Sciatic nerve (tissue), 2 donors: ENCODE results near the gene FPR1. TPM values are rescaled to one million over a fixed set of nuclear protein-coding genes. Genes with fewer than 3 reads are reported as not detected.
"Not testable (repeated sequence)": the region's sequence is repeated elsewhere in the genome, so short reads cannot be mapped to it uniquely, and the experiment has no call there.

Experiments
- ATAC-seq: fragments of 200-7000 bp; cut with Tn5 transposase; one replicate; pipeline ENCODE4 v1.9.1; 2020; ENCODE audit warnings: mild to moderate bottlenecking, moderate library complexity
- DNase-seq: peaks from one replicate; pipeline ENCODE4 v3.0.0-alpha.2; 2020; ENCODE audit warnings: low spot score
- intact Hi-C: fragments of 100-400 bp; cut with DNase I; formaldehyde crosslinking; loops from one replicate; pipeline ENCODE4 v1.14.2; 2022
- total RNA-seq: library from RNA; stranded (reverse); fragmentation: NEBNext Ultra II Directional; extraction: Animal tissue kit (Norgen Biotek cat#: 25700); gene quantifications from one replicate; pipeline ENCODE4 v1.2.1, GENCODE V29; 2021
- donor health status: DM: no; HTN: no; CAD: no.
- donor health status: DM: no; HTN: no; CAD: no.

FPR1 gene
- total RNA-seq, 1 donor from 2014 or later: 15.5 TPM

DNA sequence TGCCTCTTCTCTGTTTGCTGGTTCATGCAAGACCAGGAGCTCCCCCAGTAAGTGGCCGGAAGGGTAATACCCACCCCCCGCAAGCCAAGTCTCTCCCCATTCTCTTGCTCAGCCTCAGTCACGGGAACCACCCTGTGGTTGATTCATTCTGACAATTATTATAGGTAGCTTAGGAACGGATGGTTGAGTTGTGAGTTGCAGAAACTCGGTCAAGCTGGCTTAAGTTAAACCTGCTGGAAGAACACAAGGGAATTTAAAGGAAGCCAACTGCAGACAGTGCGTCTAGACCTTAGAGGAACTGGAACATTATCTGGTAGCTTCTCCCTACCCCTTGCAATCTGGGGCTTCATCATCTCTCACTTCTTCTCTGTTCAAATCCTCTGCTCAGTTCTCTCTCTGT, 8.9 kb downstream of the FPR1 start:
- intact Hi-C loops: no loop called here
- ATAC-seq: no peak

DNA sequence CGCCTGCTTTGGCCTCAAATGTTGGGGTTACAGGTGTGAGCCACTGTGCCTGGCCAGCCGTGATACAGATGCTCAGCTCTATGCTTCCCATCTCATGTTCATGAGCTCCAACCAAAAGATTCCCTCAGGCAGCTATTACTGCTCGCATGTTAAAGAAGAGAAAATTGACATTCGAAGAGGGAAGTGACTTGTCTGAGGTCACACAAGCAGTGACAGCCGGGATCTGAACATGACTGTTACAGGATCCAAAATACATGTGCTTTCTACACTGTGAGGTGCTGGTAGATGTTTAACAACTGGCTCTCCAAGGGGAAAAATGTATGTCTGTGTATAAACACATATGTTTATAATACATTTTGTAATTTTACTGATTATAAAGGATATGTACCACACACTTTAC, 11.3 kb downstream of the FPR1 start:
- ATAC-seq: no peak
- DNase-seq: no peak
- intact Hi-C loops: no loop called here

More for the DNA sequence above, 8.9 kb downstream of the FPR1 start:
- DNase-seq: no peak

- no peak for ATAC-seq
- no peak for DNase-seq
- intact Hi-C loops: no loop called here
Measured at GRCh38 chr19:51739466-51740213, 12.0 kb downstream of the FPR1 start.

DNA sequence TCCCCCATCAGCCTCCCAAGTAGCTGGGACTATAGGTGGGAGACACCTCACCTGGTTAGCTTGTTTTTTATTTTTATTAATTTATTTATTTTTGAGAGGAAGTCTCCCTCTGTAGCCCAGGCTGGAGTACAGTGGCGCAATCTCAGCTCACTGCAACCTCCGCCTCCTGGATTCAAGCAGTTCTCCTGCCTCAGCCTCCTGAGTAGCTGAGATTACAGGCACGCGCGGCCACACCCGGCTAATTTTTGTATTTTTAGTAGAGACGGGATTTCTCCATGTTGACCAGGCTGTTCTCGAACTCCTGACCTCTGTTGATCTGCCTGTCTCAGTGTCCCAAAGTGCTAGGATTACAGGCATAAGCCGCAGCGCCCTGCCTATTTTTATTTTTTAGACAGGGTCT, 13.2 kb downstream of the FPR1 start:
- DNase-seq, ATAC-seq, intact Hi-C loops: not testable (repeated sequence)

DNA sequence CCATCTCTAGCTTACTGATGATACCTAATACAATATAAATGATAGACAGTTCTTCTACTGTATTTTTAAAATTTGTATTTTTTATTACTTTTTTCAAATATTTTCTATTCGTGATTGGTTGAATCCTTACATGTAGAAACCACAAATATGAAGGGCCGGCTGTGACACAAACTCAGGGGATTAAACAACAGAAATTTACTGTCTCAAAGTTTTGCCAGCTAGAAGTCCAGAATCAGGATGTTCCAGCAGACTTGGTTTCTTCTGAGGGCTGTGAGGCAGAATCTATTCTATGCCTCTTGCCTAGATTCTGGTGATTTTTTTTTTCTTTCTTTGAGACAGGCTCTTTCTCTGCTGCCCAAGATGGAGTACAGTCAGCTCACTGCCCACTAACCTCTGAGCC, 13.8 kb downstream of the FPR1 start:
- ATAC-seq (no peak), DNase-seq (no peak)
- intact Hi-C loops: no loop called here

- DNase-seq (no peak), ATAC-seq (no peak)
- intact Hi-C loops: no loop called here
Measured at GRCh38 chr19:51737389-51737788, 14.3 kb downstream of the FPR1 start.

- ATAC-seq: peak; percentile 85
- peak; percentile 62 for DNase-seq
- intact Hi-C loops: no loop called here
Measured at GRCh38 chr19:51735759-51736449, 15.8 kb downstream of the FPR1 start.

GRCh38 chr19:51733742-51734522, 17.7 kb downstream of the FPR1 start:
- ATAC-seq (no peak), DNase-seq (no peak)
- intact Hi-C loops: no loop called here

GRCh38 chr19:51729781-51730180, 21.9 kb downstream of the FPR1 start:
- no peak for ATAC-seq

DNA sequence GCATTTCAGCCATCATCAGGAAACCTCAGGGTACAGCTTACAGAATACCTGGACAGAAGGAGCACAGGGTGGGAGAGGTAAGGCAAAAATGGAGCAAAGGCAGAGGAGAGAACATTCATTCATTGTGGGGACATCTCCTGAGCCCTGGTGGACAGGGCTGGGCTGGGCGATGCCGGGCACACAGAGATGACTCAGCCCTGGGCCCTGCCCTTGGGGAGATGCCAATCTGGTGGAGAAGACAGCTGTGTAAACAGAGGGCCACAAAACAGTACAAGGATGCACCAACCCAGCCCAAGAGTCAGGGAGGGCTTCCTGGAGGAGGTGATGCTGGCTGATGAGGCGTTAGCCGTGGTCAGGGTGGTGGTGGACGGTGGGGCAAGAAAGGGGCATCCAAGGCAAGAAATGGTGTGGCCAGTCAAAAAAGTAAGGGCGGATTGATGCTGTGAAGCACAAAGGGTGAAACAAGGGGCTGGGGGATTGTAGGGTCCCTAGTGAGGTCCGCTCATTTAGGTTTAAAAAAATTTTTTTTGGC, 24.3 kb downstream of the FPR1 start:
- ATAC-seq (no peak), DNase-seq (no peak)
- intact Hi-C loops: no loop called here

More at GRCh38 chr19:51729781-51730180, 21.9 kb downstream of the FPR1 start:
- intact Hi-C loops: no loop called here
- no peak for DNase-seq

DNA sequence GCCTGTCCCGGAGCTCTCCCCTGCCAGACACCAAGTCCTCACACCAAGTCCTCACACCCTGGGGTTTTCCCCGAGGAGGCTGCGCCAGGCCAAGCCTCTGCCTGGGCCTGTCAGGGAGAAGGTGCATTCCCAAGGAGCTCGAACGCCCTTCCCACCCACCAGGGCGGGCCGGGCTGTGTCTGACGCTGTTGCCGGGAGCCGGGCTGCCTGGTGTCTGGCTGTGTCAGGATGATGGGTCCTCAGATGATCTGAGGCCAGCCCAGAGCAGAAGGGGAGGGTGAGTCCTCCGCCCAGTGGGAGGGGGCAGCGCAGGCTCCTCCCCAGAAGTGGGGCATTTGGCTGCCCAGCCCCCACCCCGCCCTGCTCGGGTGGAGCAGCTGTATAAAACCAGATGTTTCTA, 25.6 kb downstream of the FPR1 start:
- no peak for DNase-seq
- peak; percentile 91 for ATAC-seq
- intact Hi-C loops: no loop called here

DNA sequence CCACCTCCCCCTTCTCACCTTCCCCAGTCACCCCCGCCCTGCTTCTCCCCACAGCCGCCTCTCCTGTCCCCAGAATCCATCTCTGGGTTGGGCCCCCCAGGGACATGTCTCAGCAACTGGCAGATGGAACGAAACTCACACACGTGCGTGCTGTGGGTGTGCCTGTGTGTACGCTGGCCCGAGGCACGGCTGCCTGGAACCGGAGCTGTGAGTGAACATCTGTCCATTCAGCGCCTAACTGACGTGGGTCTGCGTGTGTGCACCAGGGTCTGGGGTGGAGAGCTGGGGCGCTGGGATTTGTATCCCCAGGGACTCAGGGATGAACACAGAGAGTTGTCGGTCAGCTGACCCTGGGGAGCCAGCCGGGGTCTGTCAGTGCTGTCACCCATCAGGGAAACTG, 27.1 kb downstream of the FPR1 start:
- DNase-seq (no peak), ATAC-seq (peak; percentile 62)
- intact Hi-C loops: no loop called here

DNA sequence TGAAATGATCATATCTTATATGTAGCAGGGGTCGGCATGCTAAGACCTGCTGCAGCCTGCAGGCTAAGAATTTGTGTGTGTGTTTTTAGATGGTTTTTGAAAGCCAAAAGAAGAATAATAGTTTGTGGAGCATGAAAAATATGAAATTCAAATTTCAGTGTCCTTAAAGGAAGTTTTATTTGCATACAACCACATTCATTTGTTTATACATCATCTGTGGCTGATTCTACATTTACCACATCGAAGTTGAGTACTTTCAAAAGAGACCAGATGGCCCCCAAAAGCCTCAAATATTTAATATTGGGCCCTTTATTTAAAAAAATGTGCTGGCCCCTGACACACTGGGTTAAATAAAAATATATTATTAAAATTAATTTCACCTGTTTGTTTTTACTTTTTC, 29.2 kb downstream of the FPR1 start:
- DNase-seq: no peak
- intact Hi-C loops: no loop called here
- ATAC-seq: no peak

GRCh38 chr19:51721905-51722304, 29.8 kb downstream of the FPR1 start:
- intact Hi-C loops: no loop called here
- ATAC-seq: no peak
- no peak for DNase-seq

DNA sequence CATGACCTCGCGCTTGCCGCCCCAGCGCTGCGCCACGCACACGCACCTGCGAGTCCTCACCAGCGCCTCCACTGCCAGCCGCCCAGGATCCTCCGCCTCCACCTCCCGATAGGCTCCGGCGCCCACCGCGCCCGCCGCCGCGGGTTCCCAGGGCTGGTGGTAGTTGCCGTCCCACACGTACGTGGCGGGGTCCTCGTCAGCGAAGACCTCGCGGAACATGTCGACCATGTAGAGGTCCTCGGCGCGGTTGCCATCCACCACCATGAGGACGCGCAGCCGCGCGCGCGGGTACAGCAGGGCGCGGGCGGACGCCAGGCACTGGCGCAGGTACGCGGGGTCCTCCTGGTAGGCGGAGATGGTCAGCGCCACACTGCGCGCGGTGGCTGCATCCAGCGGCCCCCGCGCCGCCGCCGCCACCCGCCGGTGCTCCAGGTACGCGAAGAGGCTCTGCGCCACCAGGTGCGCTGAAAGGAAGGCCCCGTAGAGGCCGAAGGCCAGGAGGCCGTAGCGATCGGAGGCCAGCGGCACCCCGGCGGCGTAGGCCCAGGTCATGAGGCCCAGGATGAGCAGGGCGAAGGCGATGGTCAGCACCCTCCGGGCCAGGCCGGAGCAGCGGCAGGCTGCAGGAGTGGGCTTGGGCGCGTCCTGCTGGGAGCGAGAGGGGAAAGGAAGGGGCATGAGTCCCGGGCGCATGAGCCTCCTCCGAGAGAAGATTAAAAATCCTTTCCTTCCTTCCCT, 32.3 kb downstream of the FPR1 start:
- intact Hi-C loops: no loop called here
- no peak for DNase-seq
- ATAC-seq: no peak

DNA sequence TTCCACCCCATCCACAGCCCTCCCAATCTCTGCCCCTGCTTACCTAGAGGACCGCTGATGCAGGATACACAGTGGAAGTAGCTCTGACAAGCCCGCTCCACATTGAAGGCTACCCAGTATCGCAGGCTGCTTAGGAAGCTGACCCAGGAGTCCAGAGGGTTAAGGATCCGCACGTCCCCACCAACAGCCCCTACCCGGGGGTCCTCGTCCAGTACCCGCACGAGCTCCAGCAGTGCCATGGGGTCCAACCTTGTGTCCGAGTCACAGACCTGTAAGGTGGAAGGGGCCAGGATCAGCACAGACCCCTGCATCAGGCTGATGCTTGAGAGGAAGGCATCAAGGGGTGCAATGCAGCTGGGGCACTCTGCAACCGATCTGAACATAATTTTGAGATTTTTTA, 34.8 kb downstream of the FPR1 start:
- no peak for ATAC-seq
- intact Hi-C loops: no loop called here
- no peak for DNase-seq

- ATAC-seq: no peak
- DNase-seq: no peak
- intact Hi-C loops: no loop called here
Measured at GRCh38 chr19:51715850-51716249, 35.8 kb downstream of the FPR1 start.

GRCh38 chr19:51714848-51715247, 36.8 kb downstream of the FPR1 start:
- DNase-seq (no peak), ATAC-seq (no peak)
- intact Hi-C loops: no loop called here
